H1 (cell line): ENCODE results near the gene LMAN2. TPM values are rescaled to one million over a fixed set of nuclear protein-coding genes. Genes with fewer than 3 reads are reported as not detected.

Experiments
- ATF2 ChIP-seq: IDR thresholded peaks from 2 replicates; pipeline ENCODE4 v1.6.1; 2012; ENCODE audit warnings: low read length, inconsistent platforms
- CBX5 ChIP-seq: fragments of 300-800, 300-1000 bp; sonication (generic); IDR thresholded peaks from 2 replicates; pipeline ENCODE4 v1.7.1; 2016; ENCODE audit warnings: antibody characterized with exemption, low read length, low read depth
- CHD7 ChIP-seq: fragments of 300-600 bp; sonication (generic); IDR thresholded peaks from 2 replicates; pipeline ENCODE4 v1.7.1; 2012; ENCODE audit warnings: low read length, moderate library complexity, mild to moderate bottlenecking, inconsistent platforms; ENCODE audit not compliant: insufficient replicate concordance
- EZH2 ChIP-seq: fragments of 200-600 bp; sonication (generic); IDR thresholded peaks from 2 replicates; pipeline ENCODE4 v1.7.1; 2012; ENCODE audit warnings: low read depth, mild to moderate bottlenecking, moderate library complexity, low read length, inconsistent platforms; ENCODE audit not compliant: severe bottlenecking
- GTF2F1 ChIP-seq: IDR thresholded peaks from 2 replicates; pipeline ENCODE4 v1.6.1; 2012; ENCODE audit warnings: low read depth, low read length, improper control_type of control experiment, borderline replicate concordance
- MAFK ChIP-seq: IDR thresholded peaks from 2 replicates; pipeline ENCODE4 v1.6.1; 2012; ENCODE audit warnings: low read depth, mild to moderate bottlenecking, improper control_type of control experiment, low read length
- NRF1 ChIP-seq: IDR thresholded peaks from 2 replicates; pipeline ENCODE4 v1.6.1; 2011; ENCODE audit warnings: mild to moderate bottlenecking, low read depth, low read length, improper control_type of control experiment
- SP4 ChIP-seq: IDR thresholded peaks from 2 replicates; pipeline ENCODE4 v1.6.1; 2012; ENCODE audit warnings: low read length, inconsistent platforms
- TEAD4 ChIP-seq: IDR thresholded peaks from 2 replicates; pipeline ENCODE4 v1.6.1; 2012; ENCODE audit warnings: low read depth, low read length, inconsistent platforms, mixed read lengths
- polyA plus RNA-seq, 7 experiments: library from polyadenylated mRNA; depleted of rRNA in 3 of 7; stranded (reverse) in 5 of 7; unstranded in 2 of 7; fragments of >200 nt in 5 of 7; fragments of 200-250 nt in 2 of 7; gene quantifications; 1 replicate in 5 of 7; 2 replicates in 1 of 7; 4 replicates in 1 of 7; pipeline versions ENCODE4 v1.2.1 to v1.2.3, GENCODE V29; 2011 to 2013; ENCODE audit warnings: missing spikeins in 2 of 7, mixed read lengths in 2 of 7
- total RNA-seq: library from RNA; stranded (reverse); fragmentation: NEBNext Ultra II Directional; extraction: Animal tissue kit (Norgen Biotek cat#: 25700); gene quantifications from 2 replicates; pipeline ENCODE4 v1.2.1, GENCODE V29; 2021

LMAN2 gene
- total and polyA plus RNA-seq, 2 of the 8 experiments (the other 6 are each of a cell fraction or from before 2014, with no cell fraction given) = 116 to 225 TPM

- no peak for TF ChIP-seq CHD7
- TF ChIP-seq EZH2 = no peak
- TF ChIP-seq MAFK = no peak
- TF ChIP-seq CBX5 = no peak
- TF ChIP-seq TEAD4 = no peak
- no peak for TF ChIP-seq NRF1
- no peak for TF ChIP-seq SP4
- TF ChIP-seq ATF2 = no peak
- no peak for TF ChIP-seq GTF2F1
- TF ChIP-seq, all 59 proteins: peak for 0
Measured at GRCh38 chr5:177290816-177291596, 60.5 kb downstream of the LMAN2 start (continued).
